Prostate gland (tissue), 2 donors: ENCODE measurements around the gene NFAM1. TPM values are rescaled to one million over a fixed set of nuclear protein-coding genes. Genes with fewer than 3 reads are reported as not detected.

Source experiments
- DNase-seq: peaks from one replicate; pipeline ENCODE4 v3.0.0-alpha.2; 2019; ENCODE audit warnings: low spot score
- H3K27ac ChIP-seq, 2 donors: fragments of 200-600 bp; sonication (generic); 2 replicates each; pipeline ENCODE4 v1.5.1; 2017 to 2019
- H3K27me3 ChIP-seq: fragments of 200-600 bp; sonication (generic); replicated peaks from 2 replicates; pipeline ENCODE4 v1.5.1; 2019; ENCODE audit not compliant: insufficient read depth
- H3K36me3 ChIP-seq, 2 donors: fragments of 200-600 bp; sonication (generic); 1 replicate in 1 of 2; 2 replicates in 1 of 2; pipeline versions ENCODE4 v1.5.1 to v1.8.1; 2017 to 2019
- H3K4me1 ChIP-seq: fragments of 200-600 bp; sonication (generic); replicated peaks from 2 replicates; pipeline ENCODE4 v1.5.1; 2019
- H3K4me3 ChIP-seq, 2 donors: fragments of 200-600 bp; sonication (generic); 2 replicates each; pipeline ENCODE4 v1.5.1; 2017 to 2019
- H3K9me3 ChIP-seq: fragments of 200-600 bp; sonication (generic); 2 replicates; pipeline ENCODE4 v1.5.1; 2017
- POLR2A ChIP-seq: fragments of 450-650 bp; IDR thresholded peaks from one replicate; pipeline ENCODE4 v1.6.1; 2016; ENCODE audit warnings: antibody characterized with exemption, mild to moderate bottlenecking
- POLR2AphosphoS5 ChIP-seq: sonication (generic); formaldehyde crosslinking; IDR thresholded peaks from one replicate; pipeline ENCODE4 v1.6.1; 2017; ENCODE audit warnings: antibody characterized with exemption
- WGBS: methylation state at CpG from one replicate; pipeline ENCODE4 v1.1.5; 2018; 5-methylcytosine and 5-hydroxymethylcytosine counted together
- intact Hi-C: fragments of 100-400 bp; cut with DNase I; formaldehyde crosslinking; loops from one replicate; pipeline ENCODE4 v1.14.2; 2022
- total RNA-seq, 2 donors: library from RNA; depleted of rRNA; stranded (reverse); fragments of >200 nt; gene quantifications; one replicate each; pipeline ENCODE4 v1.1.0, GENCODE V29; 2016
- TF ChIP-seq, protein P1 (sequence below), 4 experiments: fragments of 200-600 bp in 2 of 4; fragments of 450-650 bp in 2 of 4; sonication (generic) in 2 of 4; IDR thresholded peaks; 1 replicate in 3 of 4; 2 replicates in 1 of 4; pipeline ENCODE4 v1.5.1; 2016 to 2019; ENCODE audit warnings: antibody characterized with exemption in 4 of 4, mild to moderate bottlenecking in 2 of 4, moderate library complexity in 2 of 4

NFAM1 gene
- total RNA-seq, 2 donors from 2014 or later, result 0.36 to 2.4 TPM

DNA sequence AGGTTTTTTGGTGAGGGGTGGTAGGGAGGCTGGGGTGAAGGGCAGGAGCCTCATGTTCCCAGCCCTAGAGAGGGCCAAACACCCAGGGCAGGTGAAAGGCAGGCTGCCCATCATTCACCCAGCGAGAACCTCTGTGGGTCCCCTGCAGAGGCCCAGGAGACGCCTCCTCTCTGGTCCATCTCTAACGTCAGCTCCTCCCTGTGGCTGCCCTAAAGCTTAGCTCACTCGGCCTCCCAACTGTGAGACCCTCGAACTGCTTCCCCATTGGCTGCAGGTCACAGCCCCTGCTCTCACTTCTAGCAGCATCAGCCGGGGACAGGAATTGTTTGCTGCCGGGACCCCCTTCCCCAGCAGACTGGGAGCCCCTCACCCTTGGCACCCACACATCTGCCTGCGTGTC is 615 bp upstream of the NFAM1 start:
- H3K36me3 ChIP-seq, result no peaks in the 10 kb centered on the region
- peaks cover 3% of the 10 kb centered on the region for H3K4me1 ChIP-seq
- 85% methylated on average over 8 of the region's 8 CpGs for whole genome bisulfite sequencing
- no peak overlapping the region for H3K4me3 ChIP-seq
- no peaks in the 10 kb centered on the region for H3K27me3 ChIP-seq
- no peak for DNase-seq
- TF ChIP-seq POLR2AphosphoS5, result no peak
- TF ChIP-seq POLR2A, result no peak
- TF ChIP-seq, protein P1, sequence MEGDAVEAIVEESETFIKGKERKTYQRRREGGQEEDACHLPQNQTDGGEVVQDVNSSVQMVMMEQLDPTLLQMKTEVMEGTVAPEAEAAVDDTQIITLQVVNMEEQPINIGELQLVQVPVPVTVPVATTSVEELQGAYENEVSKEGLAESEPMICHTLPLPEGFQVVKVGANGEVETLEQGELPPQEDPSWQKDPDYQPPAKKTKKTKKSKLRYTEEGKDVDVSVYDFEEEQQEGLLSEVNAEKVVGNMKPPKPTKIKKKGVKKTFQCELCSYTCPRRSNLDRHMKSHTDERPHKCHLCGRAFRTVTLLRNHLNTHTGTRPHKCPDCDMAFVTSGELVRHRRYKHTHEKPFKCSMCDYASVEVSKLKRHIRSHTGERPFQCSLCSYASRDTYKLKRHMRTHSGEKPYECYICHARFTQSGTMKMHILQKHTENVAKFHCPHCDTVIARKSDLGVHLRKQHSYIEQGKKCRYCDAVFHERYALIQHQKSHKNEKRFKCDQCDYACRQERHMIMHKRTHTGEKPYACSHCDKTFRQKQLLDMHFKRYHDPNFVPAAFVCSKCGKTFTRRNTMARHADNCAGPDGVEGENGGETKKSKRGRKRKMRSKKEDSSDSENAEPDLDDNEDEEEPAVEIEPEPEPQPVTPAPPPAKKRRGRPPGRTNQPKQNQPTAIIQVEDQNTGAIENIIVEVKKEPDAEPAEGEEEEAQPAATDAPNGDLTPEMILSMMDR (IDR thresholded peaks at IDR 0.05), result no peak
- intact Hi-C loops, result loop anchor here (10.0 kb wide), 3 partner anchors 108 to 468 kb away; partner anchors contain the start of genes SEPTIN3 and TCF20
- H3K27ac ChIP-seq, result peak overlapping the region; percentile 39 to 46
- no peaks in the 10 kb centered on the region for H3K9me3 ChIP-seq

DNA sequence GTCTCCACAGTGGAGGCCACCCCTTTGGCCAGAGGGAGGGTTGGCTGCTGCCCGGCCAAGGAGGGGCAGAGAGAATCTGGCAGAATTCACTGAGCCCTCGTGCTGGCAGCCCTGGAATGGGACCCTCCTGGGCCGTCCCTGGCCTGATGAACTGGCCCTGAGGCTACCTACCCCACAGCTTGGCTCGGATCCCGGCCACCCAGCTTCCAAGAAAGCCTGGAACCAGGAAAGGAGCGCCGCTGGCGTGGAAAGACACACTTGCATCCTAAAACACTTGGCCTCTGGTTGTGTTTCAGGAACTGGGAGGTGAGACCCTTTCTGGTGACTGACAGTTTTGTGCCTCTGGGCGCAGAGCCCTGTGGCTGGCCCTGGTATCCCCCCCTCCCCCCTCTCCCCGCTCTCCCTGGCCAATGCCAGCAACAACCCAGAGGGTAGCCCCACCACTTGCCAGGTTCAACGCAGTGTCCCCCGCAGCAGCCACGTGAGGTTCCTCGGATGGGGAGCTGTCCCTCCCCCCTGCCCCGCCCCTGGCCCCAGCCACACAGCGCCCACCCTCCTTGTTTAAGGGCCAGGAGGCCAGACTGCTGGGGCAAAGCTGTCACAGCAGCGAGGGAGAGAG is 693 bp downstream of the NFAM1 start:
- DNase-seq, result no peak
- peak overlapping the region; percentile 39 to 46 for H3K27ac ChIP-seq
- TF ChIP-seq, protein P1 (IDR thresholded peaks at IDR 0.05), result no peak
- TF ChIP-seq POLR2AphosphoS5 (no peak), POLR2A (no peak)
- H3K27me3 ChIP-seq, result no peaks in the 10 kb centered on the region
- WGBS, result 14% methylated on average over 11 of the region's 17 CpGs
- H3K9me3 ChIP-seq, result no peaks in the 10 kb centered on the region
- no peaks in the 10 kb centered on the region for H3K36me3 ChIP-seq
- intact Hi-C loops, result loop anchor here (10.0 kb wide), 3 partner anchors 107 to 467 kb away; partner anchors contain the start of genes SEPTIN3 and TCF20
- no peaks in the 10 kb centered on the region for H3K4me1 ChIP-seq
- no peak overlapping the region for H3K4me3 ChIP-seq

DNA sequence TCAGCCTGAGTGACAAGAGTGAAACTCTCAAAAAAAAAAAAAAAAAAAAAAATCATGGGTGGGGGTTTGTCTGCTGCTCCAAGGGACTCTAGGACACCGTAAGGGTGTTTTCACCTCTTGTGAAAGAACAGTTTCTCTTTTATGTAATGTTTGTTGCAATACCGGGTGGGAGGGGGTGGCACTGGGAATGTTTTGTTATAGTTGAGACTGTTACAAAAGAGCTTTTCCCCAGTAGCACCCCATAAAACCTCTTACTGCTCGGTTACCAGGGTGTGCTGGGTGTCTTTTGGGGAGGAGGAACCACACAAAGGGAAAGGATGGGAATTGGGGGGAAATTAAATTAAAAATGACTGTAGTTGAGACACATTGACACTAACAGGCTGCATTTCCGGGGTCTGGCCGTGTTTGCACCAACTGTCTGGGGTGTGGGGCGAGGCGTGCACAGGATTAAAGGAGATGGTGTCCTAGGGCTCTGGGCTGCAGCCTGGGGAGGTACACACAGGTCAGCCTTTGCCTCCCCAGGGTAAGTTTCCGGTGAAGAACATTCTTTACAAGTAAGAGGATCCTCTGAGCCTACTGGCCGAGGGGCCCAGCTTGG is 1.6 kb downstream of the NFAM1 start:
- H3K27ac ChIP-seq, result peak overlapping the region in 1 of 2 donors; percentile 46
- WGBS, result 40% methylated on average over 9 of the region's 9 CpGs
- intact Hi-C loops, result loop anchor here (10.0 kb wide), 3 partner anchors 106 to 466 kb away; partner anchors contain the start of genes SEPTIN3 and TCF20
- H3K4me1 ChIP-seq, result no peaks in the 10 kb centered on the region
- no peak for DNase-seq
- H3K36me3 ChIP-seq, result no peaks in the 10 kb centered on the region
- TF ChIP-seq POLR2AphosphoS5 (peak; percentile 32), POLR2A (no peak)
- TF ChIP-seq, protein P1 (IDR thresholded peaks at IDR 0.05), result no peak
- H3K27me3 ChIP-seq, result no peaks in the 10 kb centered on the region
- no peaks in the 10 kb centered on the region for H3K9me3 ChIP-seq
- no peak overlapping the region for H3K4me3 ChIP-seq

DNA sequence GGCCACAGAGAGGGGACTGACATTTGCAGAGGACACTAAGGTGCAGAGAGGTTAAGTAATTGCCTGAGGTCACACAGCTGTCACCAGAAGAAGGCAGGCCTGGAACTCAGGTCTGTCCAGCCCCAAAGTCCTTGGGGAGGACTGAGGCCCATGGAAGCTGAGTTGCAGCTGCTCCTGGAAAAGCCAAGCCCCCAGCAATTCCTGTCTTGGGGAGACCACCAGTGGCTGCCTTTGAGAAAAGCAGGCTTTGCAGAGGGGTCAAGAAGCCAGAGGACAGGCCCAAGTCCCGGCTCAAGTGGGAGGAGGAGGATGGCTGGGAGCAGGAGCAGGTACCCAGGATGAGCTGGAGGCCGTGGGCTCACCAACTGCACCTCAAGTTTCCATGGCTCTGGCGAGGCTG is 3.4 kb downstream of the NFAM1 start:
- Histone ChIP-seq H3K9me3 (no peaks in the 10 kb centered on the region), H3K4me1 (no peaks in the 10 kb centered on the region), H3K4me3 (no peak overlapping the region), H3K36me3 (no peaks in the 10 kb centered on the region), H3K27ac (no peak overlapping the region), H3K27me3 (no peaks in the 10 kb centered on the region)
- intact Hi-C loops, result no loop called here
- TF ChIP-seq POLR2AphosphoS5 (no peak), POLR2A (no peak)
- TF ChIP-seq, protein P1 (IDR thresholded peaks at IDR 0.05), result no peak
- no peak for DNase-seq
- 88% methylated on average over 3 of the region's 3 CpGs for WGBS

DNA sequence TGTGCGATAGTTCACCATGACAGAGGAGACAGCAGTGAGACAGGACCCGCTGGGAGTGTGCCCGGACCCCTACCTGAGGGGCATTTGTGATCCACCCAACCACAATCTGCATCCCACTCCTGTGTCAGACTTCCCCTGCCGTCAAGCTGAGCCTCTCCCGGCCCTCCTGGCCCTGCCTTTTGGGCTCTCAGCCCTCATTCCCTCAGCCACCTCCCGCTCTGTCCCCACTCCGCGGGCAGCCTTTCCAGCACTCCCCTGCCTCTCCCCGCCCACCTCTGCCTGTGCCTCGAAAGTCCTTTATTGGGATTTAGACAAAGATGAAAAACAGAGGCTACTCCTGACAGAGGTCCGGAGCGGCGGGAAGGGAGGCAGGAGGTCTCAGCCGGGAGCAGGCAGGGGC is 4.2 kb downstream of the NFAM1 start:
- DNase-seq, result no peak
- intact Hi-C loops, result no loop called here

More for the DNA sequence above, 4.2 kb downstream of the NFAM1 start:
- H3K9me3 ChIP-seq, result no peaks in the 10 kb centered on the region
- H3K27ac ChIP-seq, result no peak overlapping the region
- H3K27me3 ChIP-seq, result no peaks in the 10 kb centered on the region
- H3K4me1 ChIP-seq, result no peaks in the 10 kb centered on the region
- no peaks in the 10 kb centered on the region for H3K36me3 ChIP-seq
- H3K4me3 ChIP-seq, result no peak overlapping the region
- WGBS, result 62% methylated on average over 14 of the region's 14 CpGs
- no peak for TF ChIP-seq POLR2AphosphoS5
